Liver (tissue), 9 donors: ENCODE measurements around the gene KMT5C. TPM values are rescaled to one million over a fixed set of nuclear protein-coding genes. Genes with fewer than 3 reads are reported as not detected.

Source experiments
- DNase-seq: peaks from one replicate; pipeline ENCODE4 v3.0.0-alpha.2; 2017; ENCODE audit warnings: low spot score
- H3K27ac ChIP-seq, 2 donors: one replicate each; pipeline ENCODE4 v1.7.0; 2013; ENCODE audit warnings: inconsistent platforms in 2 of 2, low read length in 2 of 2, control low read depth in 1 of 2, low read depth in 1 of 2, mild to moderate bottlenecking in 1 of 2
- H3K27me3 ChIP-seq, 4 donors: one replicate each; pipeline versions ENCODE4 v1.6.1 to v1.7.0; 2013; ENCODE audit warnings: low read length in 3 of 4, inconsistent platforms in 1 of 4, mild to moderate bottlenecking in 1 of 4, moderate library complexity in 1 of 4; ENCODE audit not compliant: control insufficient read depth in 4 of 4, insufficient read depth in 4 of 4
- H3K36me3 ChIP-seq, 4 donors: one replicate each; pipeline versions ENCODE4 v1.6.1 to v1.7.0; 2013; ENCODE audit warnings: low read length in 3 of 4, mild to moderate bottlenecking in 3 of 4, low read depth in 1 of 4, moderate library complexity in 1 of 4; ENCODE audit not compliant: control insufficient read depth in 4 of 4, insufficient read depth in 3 of 4
- H3K4me1 ChIP-seq, 4 donors: one replicate each; pipeline versions ENCODE4 v1.6.1 to v1.7.0; 2013; ENCODE audit warnings: low read length in 3 of 4, mild to moderate bottlenecking in 3 of 4, moderate library complexity in 1 of 4; ENCODE audit not compliant: control insufficient read depth in 4 of 4, insufficient read depth in 4 of 4
- H3K4me3 ChIP-seq, 3 donors: one replicate each; pipeline versions ENCODE4 v1.6.1 to v1.7.0; 2013; ENCODE audit warnings: low read length in 3 of 3, control low read depth in 1 of 3, low read depth in 1 of 3, mild to moderate bottlenecking in 1 of 3
- H3K9ac ChIP-seq, 2 donors: one replicate each; pipeline ENCODE4 v1.7.0; 2013; ENCODE audit warnings: low read length in 2 of 2, mild to moderate bottlenecking in 2 of 2, moderate library complexity in 2 of 2, control low read depth in 1 of 2, low read depth in 1 of 2
- H3K9me3 ChIP-seq, 4 donors: one replicate each; pipeline versions ENCODE4 v1.6.1 to v1.7.0; 2013; ENCODE audit warnings: low read length in 3 of 4; ENCODE audit not compliant: control insufficient read depth in 4 of 4
- EGR1 ChIP-seq, 2 donors: IDR thresholded peaks; 2 replicates each; pipeline ENCODE4 v1.6.1; 2016 to 2018; ENCODE audit warnings: antibody characterized with exemption in 2 of 2, low read depth in 2 of 2
- FOXA1 ChIP-seq: IDR thresholded peaks from 2 replicates; pipeline ENCODE4 v1.6.1; 2016; ENCODE audit warnings: antibody characterized with exemption
- FOXA2 ChIP-seq: IDR thresholded peaks from 2 replicates; pipeline ENCODE4 v1.6.1; 2016; ENCODE audit warnings: antibody characterized with exemption
- HNF4A ChIP-seq, 2 donors: conservative IDR thresholded peaks; 2 replicates each; pipeline ENCODE4 v1.6.1; 2016; ENCODE audit warnings: antibody characterized with exemption in 2 of 2, mild to moderate bottlenecking in 2 of 2
- JUND ChIP-seq, 2 donors: IDR thresholded peaks; 2 replicates each; pipeline ENCODE4 v1.6.1; 2016; ENCODE audit warnings: antibody characterized with exemption in 2 of 2
- NR2F2 ChIP-seq: IDR thresholded peaks from 2 replicates; pipeline ENCODE4 v1.6.1; 2016; ENCODE audit warnings: antibody characterized with exemption
- RAD21 ChIP-seq, 2 donors: IDR thresholded peaks; 2 replicates each; pipeline ENCODE4 v1.6.1; 2016; ENCODE audit warnings: antibody characterized with exemption in 2 of 2, mild to moderate bottlenecking in 2 of 2
- RXRA ChIP-seq, 2 donors: IDR thresholded peaks; 2 replicates each; pipeline ENCODE4 v1.6.1; 2017 to 2018; ENCODE audit warnings: antibody characterized with exemption in 2 of 2, mild to moderate bottlenecking in 1 of 2
- YY1 ChIP-seq: IDR thresholded peaks from 2 replicates; pipeline ENCODE4 v1.6.1; 2016; ENCODE audit warnings: antibody characterized with exemption, mild to moderate bottlenecking
- WGBS: extraction: QIAGEN DNeasy Blood & Tissue Kit; methylation state at CpG from one replicate; pipeline ENCODE4 v1.1.7; 2013; 5-methylcytosine and 5-hydroxymethylcytosine counted together
- polyA plus RNA-seq, 2 donors: library from polyadenylated mRNA; stranded (reverse) in 1 of 2; unstranded in 1 of 2; fragments of 200-250 nt in 1 of 2; fragments of >200 nt in 1 of 2; fragmentation: Nextera tagmentation in 1 of 2; extraction: Ambion mirVana in 1 of 2; gene quantifications; one replicate each; pipeline versions ENCODE4 v1.2.1 to v1.2.3, GENCODE V29; 2013 to 2015
- total RNA-seq, 2 donors: library from RNA; depleted of rRNA; stranded (reverse); fragments of >200 nt; gene quantifications; one replicate each; pipeline ENCODE4 v1.2.3, GENCODE V29; 2014
- TF ChIP-seq, protein P1 (sequence below): IDR thresholded peaks from 2 replicates; pipeline ENCODE4 v1.6.1; 2016; ENCODE audit warnings: antibody characterized with exemption
- TF ChIP-seq, protein P2 (sequence below): IDR thresholded peaks from 2 replicates; pipeline ENCODE4 v1.6.1; 2016; ENCODE audit warnings: antibody characterized with exemption, mild to moderate bottlenecking
- TF ChIP-seq, protein P3 (sequence below): IDR thresholded peaks from 2 replicates; pipeline ENCODE4 v1.6.1; 2016; ENCODE audit warnings: antibody characterized with exemption
- TF ChIP-seq, protein P4 (sequence below): IDR thresholded peaks from 2 replicates; pipeline ENCODE4 v1.6.1; 2016; ENCODE audit warnings: antibody characterized with exemption
- donor health status: healthy.
- donor health status: healthy.
- donor health status: healthy.
- donor health status: healthy.
- donor health status: healthy.

Gene KMT5C
- total and polyA plus RNA-seq, 4 donors: 1.1 to 11.6 (median 3.0) TPM

DNA sequence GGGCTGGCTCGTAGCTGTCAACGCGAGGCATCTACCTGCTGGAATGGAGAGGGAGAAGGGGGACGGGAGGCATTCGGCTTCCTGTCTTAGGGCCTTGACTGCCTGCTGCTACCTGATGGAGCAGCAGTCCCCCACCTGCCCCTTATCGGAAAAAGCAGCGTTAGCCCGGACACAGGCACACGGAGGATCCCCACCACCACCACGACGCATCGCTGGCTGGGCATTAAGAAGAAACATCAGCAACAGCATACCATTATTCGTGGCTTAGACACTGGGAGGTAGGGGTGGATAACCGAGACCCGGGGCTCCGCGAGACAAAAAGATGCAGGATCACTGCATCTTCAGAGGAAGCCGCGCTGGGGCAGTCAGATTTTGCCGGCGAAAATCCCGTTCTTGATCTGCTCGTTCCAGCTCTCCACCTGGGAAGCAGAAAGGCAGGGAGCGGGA lies 13.7 kb downstream of the KMT5C start:
- DNase-seq: no peak
- no peak overlapping the region for H3K9ac ChIP-seq
- H3K9me3 ChIP-seq: no peaks in the 10 kb centered on the region
- peak overlapping the region in 1 of 3 donors; percentile 34 for H3K4me3 ChIP-seq
- H3K27me3 ChIP-seq: peaks cover 0 to 8% (median 6%) of the 10 kb centered on the region in 4 donors
- WGBS: 6% methylated on average over 24 of the region's 24 CpGs
- TF ChIP-seq NR2F2 (no peak), FOXA2 (no peak), YY1 (no peak)
- TF ChIP-seq, protein P1, sequence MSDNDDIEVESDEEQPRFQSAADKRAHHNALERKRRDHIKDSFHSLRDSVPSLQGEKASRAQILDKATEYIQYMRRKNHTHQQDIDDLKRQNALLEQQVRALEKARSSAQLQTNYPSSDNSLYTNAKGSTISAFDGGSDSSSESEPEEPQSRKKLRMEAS: no peak
- TF ChIP-seq, protein P2, sequence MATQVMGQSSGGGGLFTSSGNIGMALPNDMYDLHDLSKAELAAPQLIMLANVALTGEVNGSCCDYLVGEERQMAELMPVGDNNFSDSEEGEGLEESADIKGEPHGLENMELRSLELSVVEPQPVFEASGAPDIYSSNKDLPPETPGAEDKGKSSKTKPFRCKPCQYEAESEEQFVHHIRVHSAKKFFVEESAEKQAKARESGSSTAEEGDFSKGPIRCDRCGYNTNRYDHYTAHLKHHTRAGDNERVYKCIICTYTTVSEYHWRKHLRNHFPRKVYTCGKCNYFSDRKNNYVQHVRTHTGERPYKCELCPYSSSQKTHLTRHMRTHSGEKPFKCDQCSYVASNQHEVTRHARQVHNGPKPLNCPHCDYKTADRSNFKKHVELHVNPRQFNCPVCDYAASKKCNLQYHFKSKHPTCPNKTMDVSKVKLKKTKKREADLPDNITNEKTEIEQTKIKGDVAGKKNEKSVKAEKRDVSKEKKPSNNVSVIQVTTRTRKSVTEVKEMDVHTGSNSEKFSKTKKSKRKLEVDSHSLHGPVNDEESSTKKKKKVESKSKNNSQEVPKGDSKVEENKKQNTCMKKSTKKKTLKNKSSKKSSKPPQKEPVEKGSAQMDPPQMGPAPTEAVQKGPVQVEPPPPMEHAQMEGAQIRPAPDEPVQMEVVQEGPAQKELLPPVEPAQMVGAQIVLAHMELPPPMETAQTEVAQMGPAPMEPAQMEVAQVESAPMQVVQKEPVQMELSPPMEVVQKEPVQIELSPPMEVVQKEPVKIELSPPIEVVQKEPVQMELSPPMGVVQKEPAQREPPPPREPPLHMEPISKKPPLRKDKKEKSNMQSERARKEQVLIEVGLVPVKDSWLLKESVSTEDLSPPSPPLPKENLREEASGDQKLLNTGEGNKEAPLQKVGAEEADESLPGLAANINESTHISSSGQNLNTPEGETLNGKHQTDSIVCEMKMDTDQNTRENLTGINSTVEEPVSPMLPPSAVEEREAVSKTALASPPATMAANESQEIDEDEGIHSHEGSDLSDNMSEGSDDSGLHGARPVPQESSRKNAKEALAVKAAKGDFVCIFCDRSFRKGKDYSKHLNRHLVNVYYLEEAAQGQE: no peak
- H3K4me1 ChIP-seq: peaks cover 0 to 4% (median 1%) of the 10 kb centered on the region in 4 donors
- H3K36me3 ChIP-seq: no peaks in the 10 kb centered on the region
- H3K27ac ChIP-seq: no peak overlapping the region

DNA sequence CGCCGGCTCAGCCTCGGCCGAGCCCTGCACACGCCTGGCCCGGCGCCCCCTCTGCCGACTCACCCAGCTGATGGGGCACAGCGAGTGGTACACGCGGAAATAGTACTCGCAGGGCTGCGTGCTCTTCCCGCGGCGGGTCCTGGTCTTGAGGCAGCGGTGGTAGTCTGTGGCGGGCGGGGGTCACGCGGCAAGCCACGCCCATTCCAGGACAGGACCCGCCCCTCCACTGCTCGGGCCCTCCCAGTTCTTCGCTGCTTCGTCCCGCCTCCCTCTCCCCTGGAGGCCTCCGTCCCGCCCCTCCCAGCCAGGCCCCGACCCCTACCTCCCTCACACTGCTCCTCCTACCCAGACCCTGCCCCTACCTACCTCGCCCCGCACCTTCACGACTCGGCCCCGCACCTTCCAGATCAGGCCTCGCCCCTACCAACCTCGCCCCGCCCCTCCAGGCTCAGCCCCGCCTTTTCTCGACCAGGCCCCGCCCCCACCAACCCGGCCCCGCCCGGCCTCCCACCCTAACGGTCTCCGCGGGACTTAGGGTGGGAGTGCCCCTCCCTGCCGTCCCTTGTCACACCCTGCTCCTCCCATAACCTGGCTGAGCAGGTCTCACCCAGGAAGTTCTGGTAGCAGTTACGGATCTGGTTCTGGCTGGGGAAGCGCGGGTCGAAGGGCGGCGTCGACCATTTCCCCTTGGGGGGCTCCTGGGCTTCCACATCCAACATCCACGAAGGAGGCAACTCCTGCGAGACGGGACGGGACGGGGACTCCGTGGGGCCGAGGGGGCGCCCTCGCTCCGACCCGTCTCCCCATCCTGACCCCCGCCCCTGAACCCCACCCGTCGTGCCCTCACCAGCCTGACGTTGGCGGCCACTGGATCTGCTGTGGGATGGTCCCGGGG lies 14.4 kb downstream of the KMT5C start:
- TF ChIP-seq HNF4A (conservative IDR thresholded peaks at IDR 0.05) (no peak), FOXA1 (no peak), JUND (IDR thresholded peaks at IDR 0.05) (no peak), EGR1 (IDR thresholded peaks at IDR 0.05; ENCODE audit: low read depth in 2 of 2) (no peak), RAD21 (IDR thresholded peaks at IDR 0.05) (no peak), RXRA (IDR thresholded peaks at IDR 0.05) (no peak)
- TF ChIP-seq, protein P2: no peak
- TF ChIP-seq, protein P3, sequence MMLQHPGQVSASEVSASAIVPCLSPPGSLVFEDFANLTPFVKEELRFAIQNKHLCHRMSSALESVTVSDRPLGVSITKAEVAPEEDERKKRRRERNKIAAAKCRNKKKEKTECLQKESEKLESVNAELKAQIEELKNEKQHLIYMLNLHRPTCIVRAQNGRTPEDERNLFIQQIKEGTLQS: no peak
- TF ChIP-seq, protein P4, sequence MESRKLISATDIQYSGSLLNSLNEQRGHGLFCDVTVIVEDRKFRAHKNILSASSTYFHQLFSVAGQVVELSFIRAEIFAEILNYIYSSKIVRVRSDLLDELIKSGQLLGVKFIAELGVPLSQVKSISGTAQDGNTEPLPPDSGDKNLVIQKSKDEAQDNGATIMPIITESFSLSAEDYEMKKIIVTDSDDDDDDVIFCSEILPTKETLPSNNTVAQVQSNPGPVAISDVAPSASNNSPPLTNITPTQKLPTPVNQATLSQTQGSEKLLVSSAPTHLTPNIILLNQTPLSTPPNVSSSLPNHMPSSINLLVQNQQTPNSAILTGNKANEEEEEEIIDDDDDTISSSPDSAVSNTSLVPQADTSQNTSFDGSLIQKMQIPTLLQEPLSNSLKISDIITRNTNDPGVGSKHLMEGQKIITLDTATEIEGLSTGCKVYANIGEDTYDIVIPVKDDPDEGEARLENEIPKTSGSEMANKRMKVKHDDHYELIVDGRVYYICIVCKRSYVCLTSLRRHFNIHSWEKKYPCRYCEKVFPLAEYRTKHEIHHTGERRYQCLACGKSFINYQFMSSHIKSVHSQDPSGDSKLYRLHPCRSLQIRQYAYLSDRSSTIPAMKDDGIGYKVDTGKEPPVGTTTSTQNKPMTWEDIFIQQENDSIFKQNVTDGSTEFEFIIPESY: no peak
- 3% methylated on average over 72 of the region's 72 CpGs for WGBS
- Histone ChIP-seq H3K9ac (no peak overlapping the region), H3K9me3 (no peaks in the 10 kb centered on the region), H3K4me3 (peak overlapping the region in 1 of 3 donors; percentile 34), H3K4me1 (peaks cover 0 to 4% (median 1%) of the 10 kb centered on the region in 4 donors), H3K27ac (no peak overlapping the region), H3K27me3 (peaks cover 0 to 8% (median 6%) of the 10 kb centered on the region in 4 donors), H3K36me3 (no peaks in the 10 kb centered on the region)
- DNase-seq: peak; percentile 76
